WTC11 (cell line): Measurements from ENCODE around the gene SLC25A38. TPM values are rescaled to one million over a fixed set of nuclear protein-coding genes. Genes with fewer than 3 reads are reported as not detected.

Experiments
- ATAC-seq: fragments of 200-7000 bp; cut with Tn5 transposase; 2 replicates; pipeline ENCODE4 v1.10.0; 2021; ENCODE audit warnings: mild to moderate bottlenecking, moderate library complexity
- CTCF ChIA-PET: fragments of 300-600 bp; sonication (Branson Sonifier 250); formaldehyde crosslinking; loops from one replicate; lab custom pipeline; 2021; ENCODE audit warnings: antibody characterized with exemption; lab: Charles Lee
- POLR2A ChIA-PET: fragments of 350-600 bp; sonication (Branson Sonifier 250); formaldehyde crosslinking; loops from one replicate; lab custom pipeline; 2021; ENCODE audit warnings: antibody characterized with exemption; lab: Charles Lee
- DNase-seq: peaks from one replicate; pipeline ENCODE4 v3.0.0; 2021; ENCODE audit warnings: low spot score
- H3K27ac Mint-ChIP-seq: 2 replicates; pipeline ENCODE4 v1.8.0; 2021; ENCODE audit warnings: mixed read lengths
- H3K27me3 Mint-ChIP-seq: 2 replicates; pipeline ENCODE4 v1.8.0; 2021; ENCODE audit warnings: low read depth, mild to moderate bottlenecking, moderate library complexity, mixed read lengths
- H3K36me3 Mint-ChIP-seq: 2 replicates; pipeline ENCODE4 v1.8.0; 2021; ENCODE audit warnings: mixed read lengths
- H3K4me1 Mint-ChIP-seq: 2 replicates; pipeline ENCODE4 v1.8.0; 2022; ENCODE audit warnings: mixed read lengths
- H3K4me3 Mint-ChIP-seq: 2 replicates; pipeline ENCODE4 v1.8.0; 2021; ENCODE audit warnings: mild to moderate bottlenecking, moderate library complexity, mixed read lengths
- H3K9me3 Mint-ChIP-seq: 2 replicates; pipeline ENCODE4 v1.8.0; 2021; ENCODE audit warnings: mixed read lengths
- CBFB ChIP-seq: sonication (generic); formaldehyde crosslinking; IDR thresholded peaks from 2 replicates; pipeline ENCODE4 v1.8.1; 2022; ENCODE audit warnings: mild to moderate bottlenecking, low read depth, missing genetic modification reagents
- FOXJ3 ChIP-seq: sonication (generic); formaldehyde crosslinking; IDR thresholded peaks from 2 replicates; pipeline ENCODE4 v1.9.0; 2021; ENCODE audit warnings: missing genetic modification reagents, mild to moderate bottlenecking, borderline replicate concordance
- IRF2 ChIP-seq: sonication (generic); formaldehyde crosslinking; IDR thresholded peaks from 2 replicates; pipeline ENCODE4 v1.8.0; 2022; ENCODE audit warnings: low read depth, missing genetic modification reagents, borderline replicate concordance
- KAT7 ChIP-seq: sonication (generic); formaldehyde crosslinking; IDR thresholded peaks from 2 replicates; pipeline ENCODE4 v1.8.1; 2023; ENCODE audit warnings: missing genetic modification reagents, mild to moderate bottlenecking, borderline replicate concordance
- TEAD1 ChIP-seq: sonication (generic); formaldehyde crosslinking; IDR thresholded peaks from 2 replicates; pipeline ENCODE4 v1.8.0; 2022; ENCODE audit warnings: mild to moderate bottlenecking, missing genetic modification reagents
- ZBTB21 ChIP-seq: sonication (generic); formaldehyde crosslinking; IDR thresholded peaks from 2 replicates; pipeline ENCODE4 v1.8.1; 2023; ENCODE audit warnings: mild to moderate bottlenecking, missing genetic modification reagents, borderline replicate concordance
- total RNA-seq: library from RNA; stranded (reverse); gene quantifications from 3 replicates; pipeline ENCODE4 v1.2.3, GENCODE V29; 2021
- TF ChIP-seq, protein P1 (sequence below): sonication (generic); formaldehyde crosslinking; IDR thresholded peaks from 2 replicates; pipeline ENCODE4 v1.8.1; 2023; ENCODE audit warnings: mild to moderate bottlenecking, moderate library complexity, missing genetic modification reagents
- TF ChIP-seq, protein P2 (sequence below): fragments of 250-450 bp; sonication (Bioruptor Pico); IDR thresholded peaks from 2 replicates; pipeline ENCODE4 v1.9.0; 2021; ENCODE audit warnings: mild to moderate bottlenecking, borderline replicate concordance
- TF ChIP-seq, protein P3 (sequence below): sonication (generic); formaldehyde crosslinking; conservative IDR thresholded peaks from 2 replicates; pipeline ENCODE4 v1.8.1; 2022; ENCODE audit warnings: mild to moderate bottlenecking, missing genetic modification reagents
- TF ChIP-seq, protein P4 (sequence below): sonication (generic); formaldehyde crosslinking; IDR thresholded peaks from 2 replicates; pipeline ENCODE4 v1.8.1; 2022; ENCODE audit warnings: mild to moderate bottlenecking, missing genetic modification reagents, moderate library complexity, borderline replicate concordance
- TF ChIP-seq, protein P5 (sequence below): sonication (generic); formaldehyde crosslinking; IDR thresholded peaks from 2 replicates; pipeline ENCODE4 v1.8.0; 2023; ENCODE audit warnings: missing genetic modification reagents

SLC25A38 gene
- total RNA-seq, 1 experiment from 2014 or later, result 34.9 TPM

DNA sequence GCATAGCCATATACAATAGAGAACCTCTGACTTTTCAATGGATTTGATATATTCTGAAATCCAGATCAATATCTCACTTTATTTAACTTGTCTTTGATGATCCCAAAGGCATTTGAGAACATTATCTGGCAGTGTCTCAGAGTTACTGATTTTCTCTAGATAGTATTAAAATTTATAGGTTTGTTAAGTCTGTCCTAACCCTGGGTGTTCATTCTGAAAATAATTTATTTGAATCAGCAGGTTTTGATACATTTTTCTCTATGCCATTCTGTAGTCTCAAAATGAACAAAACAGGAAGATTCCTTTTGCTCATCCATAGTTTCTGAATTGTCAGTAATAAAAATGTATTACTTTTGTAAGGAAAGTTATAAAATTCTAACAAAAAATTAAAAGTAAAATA is 39.4 kb upstream of the SLC25A38 start (continued):
- no peak for TF ChIP-seq TEAD1
- TF ChIP-seq, protein P1, sequence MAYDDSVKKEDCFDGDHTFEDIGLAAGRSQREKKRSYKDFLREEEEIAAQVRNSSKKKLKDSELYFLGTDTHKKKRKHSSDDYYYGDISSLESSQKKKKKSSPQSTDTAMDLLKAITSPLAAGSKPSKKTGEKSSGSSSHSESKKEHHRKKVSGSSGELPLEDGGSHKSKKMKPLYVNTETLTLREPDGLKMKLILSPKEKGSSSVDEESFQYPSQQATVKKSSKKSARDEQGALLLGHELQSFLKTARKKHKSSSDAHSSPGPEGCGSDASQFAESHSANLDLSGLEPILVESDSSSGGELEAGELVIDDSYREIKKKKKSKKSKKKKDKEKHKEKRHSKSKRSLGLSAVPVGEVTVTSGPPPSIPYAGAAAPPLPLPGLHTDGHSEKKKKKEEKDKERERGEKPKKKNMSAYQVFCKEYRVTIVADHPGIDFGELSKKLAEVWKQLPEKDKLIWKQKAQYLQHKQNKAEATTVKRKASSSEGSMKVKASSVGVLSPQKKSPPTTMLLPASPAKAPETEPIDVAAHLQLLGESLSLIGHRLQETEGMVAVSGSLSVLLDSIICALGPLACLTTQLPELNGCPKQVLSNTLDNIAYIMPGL (CRISPR knock-in tag), result no peak
- TF ChIP-seq CBFB (CRISPR knock-in tag), result no peak
- TF ChIP-seq, protein P2, sequence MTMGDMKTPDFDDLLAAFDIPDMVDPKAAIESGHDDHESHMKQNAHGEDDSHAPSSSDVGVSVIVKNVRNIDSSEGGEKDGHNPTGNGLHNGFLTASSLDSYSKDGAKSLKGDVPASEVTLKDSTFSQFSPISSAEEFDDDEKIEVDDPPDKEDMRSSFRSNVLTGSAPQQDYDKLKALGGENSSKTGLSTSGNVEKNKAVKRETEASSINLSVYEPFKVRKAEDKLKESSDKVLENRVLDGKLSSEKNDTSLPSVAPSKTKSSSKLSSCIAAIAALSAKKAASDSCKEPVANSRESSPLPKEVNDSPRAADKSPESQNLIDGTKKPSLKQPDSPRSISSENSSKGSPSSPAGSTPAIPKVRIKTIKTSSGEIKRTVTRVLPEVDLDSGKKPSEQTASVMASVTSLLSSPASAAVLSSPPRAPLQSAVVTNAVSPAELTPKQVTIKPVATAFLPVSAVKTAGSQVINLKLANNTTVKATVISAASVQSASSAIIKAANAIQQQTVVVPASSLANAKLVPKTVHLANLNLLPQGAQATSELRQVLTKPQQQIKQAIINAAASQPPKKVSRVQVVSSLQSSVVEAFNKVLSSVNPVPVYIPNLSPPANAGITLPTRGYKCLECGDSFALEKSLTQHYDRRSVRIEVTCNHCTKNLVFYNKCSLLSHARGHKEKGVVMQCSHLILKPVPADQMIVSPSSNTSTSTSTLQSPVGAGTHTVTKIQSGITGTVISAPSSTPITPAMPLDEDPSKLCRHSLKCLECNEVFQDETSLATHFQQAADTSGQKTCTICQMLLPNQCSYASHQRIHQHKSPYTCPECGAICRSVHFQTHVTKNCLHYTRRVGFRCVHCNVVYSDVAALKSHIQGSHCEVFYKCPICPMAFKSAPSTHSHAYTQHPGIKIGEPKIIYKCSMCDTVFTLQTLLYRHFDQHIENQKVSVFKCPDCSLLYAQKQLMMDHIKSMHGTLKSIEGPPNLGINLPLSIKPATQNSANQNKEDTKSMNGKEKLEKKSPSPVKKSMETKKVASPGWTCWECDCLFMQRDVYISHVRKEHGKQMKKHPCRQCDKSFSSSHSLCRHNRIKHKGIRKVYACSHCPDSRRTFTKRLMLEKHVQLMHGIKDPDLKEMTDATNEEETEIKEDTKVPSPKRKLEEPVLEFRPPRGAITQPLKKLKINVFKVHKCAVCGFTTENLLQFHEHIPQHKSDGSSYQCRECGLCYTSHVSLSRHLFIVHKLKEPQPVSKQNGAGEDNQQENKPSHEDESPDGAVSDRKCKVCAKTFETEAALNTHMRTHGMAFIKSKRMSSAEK (CRISPR knock-in tag), result no peak
- no peak for TF ChIP-seq ZBTB21 (CRISPR knock-in tag)
- TF ChIP-seq IRF2 (CRISPR knock-in tag), result no peak
- no peak for TF ChIP-seq FOXJ3 (CRISPR knock-in tag)

DNA sequence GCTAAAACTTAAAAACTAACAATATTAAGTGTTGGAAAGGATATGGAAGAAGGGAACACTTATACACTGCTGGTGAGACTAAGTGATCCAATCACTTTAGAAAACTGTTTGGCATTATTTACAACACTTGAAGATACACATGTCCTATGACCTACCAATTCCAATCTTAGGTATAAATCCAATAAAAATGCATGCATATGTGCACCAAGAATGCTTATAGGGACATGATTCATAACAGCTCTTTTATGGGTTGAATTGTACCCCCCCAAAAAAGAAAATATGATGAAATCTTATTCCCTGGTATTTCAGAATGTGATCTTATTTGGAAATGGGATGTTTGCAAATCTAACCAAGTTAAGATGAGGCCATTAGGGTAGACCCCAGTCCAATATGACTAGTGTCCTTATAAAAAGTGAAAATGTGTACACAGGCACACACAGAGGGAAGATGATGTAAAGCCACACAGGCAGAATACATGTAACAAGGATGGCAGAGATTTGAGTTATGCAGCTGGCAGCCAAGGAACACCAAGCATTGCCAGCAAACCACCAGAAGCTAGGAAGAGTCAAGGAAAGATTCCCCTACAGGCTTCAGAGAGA is 38.3 kb upstream of the SLC25A38 start:
- POLR2A ChIA-PET, result no interaction called here
- Mint-ChIP-seq H3K4me1 (peaks cover 35% of the 10 kb centered on the region), H3K36me3 (no peaks in the 10 kb centered on the region), H3K9me3 (no peaks in the 10 kb centered on the region), H3K4me3 (no peak overlapping the region), H3K27ac (no peak overlapping the region), H3K27me3 (no peaks in the 10 kb centered on the region)
- DNase-seq, result no peak
- TF ChIP-seq KAT7, result no peak
- ATAC-seq, result no peak
- CTCF ChIA-PET, result interaction anchor here (1.8 kb wide), 1 partner anchor 33 kb away, joined by 4 read pairs; no protein-coding TSS in a partner anchor

DNA sequence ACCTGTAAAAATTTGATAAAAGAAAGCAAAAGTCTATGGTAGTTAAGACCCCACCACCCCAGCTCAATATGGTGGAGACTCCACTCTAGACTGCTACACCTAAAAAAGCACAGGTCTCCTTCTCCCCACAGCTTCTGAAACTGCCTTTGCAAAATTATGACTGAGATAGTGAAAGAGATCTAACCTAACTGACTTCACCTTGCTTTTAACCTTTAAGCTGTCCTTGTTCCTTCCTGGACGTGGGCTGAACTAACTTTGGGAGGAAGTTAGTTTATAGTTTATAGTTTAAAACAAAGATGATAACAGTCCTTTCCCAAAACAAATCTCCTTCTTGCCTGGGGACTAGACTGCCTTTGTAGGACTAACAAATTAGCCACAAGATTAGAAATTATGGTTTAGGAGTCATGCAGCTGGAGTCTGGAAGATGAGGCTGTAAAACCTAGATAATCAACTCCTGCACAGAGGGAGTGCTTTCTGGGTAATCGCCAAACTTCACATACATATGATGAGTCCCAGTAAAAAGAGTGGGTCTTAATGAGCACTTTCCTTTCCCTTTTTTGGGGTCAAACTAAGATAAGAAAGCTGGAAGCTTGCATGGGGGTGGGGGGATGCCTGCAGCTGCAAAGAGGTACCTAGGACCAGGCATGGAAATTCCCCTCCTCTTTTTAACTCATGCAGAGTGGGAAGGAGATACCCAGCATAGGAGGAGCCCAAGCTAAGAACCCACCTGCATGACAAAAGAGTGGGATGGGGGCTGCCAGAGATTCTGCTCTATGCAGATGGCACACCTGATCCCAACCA is 36.2 kb upstream of the SLC25A38 start:
- no peaks in the 10 kb centered on the region for H3K36me3 Mint-ChIP-seq
- no peaks in the 10 kb centered on the region for H3K27me3 Mint-ChIP-seq

More for the DNA sequence above, 36.2 kb upstream of the SLC25A38 start:
- CTCF ChIA-PET, result interaction anchor here (0.8 to 3.6 kb wide), 5 partner anchors 30 to 220 kb away, joined by 3 to 18 read pairs (median 11); no protein-coding TSS in a partner anchor
- TF ChIP-seq, protein P3, sequence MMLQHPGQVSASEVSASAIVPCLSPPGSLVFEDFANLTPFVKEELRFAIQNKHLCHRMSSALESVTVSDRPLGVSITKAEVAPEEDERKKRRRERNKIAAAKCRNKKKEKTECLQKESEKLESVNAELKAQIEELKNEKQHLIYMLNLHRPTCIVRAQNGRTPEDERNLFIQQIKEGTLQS (CRISPR knock-in tag), result no peak
- TF ChIP-seq, protein P4, sequence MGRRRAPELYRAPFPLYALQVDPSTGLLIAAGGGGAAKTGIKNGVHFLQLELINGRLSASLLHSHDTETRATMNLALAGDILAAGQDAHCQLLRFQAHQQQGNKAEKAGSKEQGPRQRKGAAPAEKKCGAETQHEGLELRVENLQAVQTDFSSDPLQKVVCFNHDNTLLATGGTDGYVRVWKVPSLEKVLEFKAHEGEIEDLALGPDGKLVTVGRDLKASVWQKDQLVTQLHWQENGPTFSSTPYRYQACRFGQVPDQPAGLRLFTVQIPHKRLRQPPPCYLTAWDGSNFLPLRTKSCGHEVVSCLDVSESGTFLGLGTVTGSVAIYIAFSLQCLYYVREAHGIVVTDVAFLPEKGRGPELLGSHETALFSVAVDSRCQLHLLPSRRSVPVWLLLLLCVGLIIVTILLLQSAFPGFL (CRISPR knock-in tag), result no peak
- TF ChIP-seq, protein P5, sequence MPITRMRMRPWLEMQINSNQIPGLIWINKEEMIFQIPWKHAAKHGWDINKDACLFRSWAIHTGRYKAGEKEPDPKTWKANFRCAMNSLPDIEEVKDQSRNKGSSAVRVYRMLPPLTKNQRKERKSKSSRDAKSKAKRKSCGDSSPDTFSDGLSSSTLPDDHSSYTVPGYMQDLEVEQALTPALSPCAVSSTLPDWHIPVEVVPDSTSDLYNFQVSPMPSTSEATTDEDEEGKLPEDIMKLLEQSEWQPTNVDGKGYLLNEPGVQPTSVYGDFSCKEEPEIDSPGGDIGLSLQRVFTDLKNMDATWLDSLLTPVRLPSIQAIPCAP (CRISPR knock-in tag), result no peak
- POLR2A ChIA-PET, result no interaction called here
- H3K27ac Mint-ChIP-seq, result no peak overlapping the region
- DNase-seq (no peak), ATAC-seq (peak; percentile 92)
- no peaks in the 10 kb centered on the region for H3K9me3 Mint-ChIP-seq
- H3K4me1 Mint-ChIP-seq, result peaks cover 35% of the 10 kb centered on the region
- no peak overlapping the region for H3K4me3 Mint-ChIP-seq
